ENCODE measurements around the gene KLF13.

Gene KLF13

DNA sequence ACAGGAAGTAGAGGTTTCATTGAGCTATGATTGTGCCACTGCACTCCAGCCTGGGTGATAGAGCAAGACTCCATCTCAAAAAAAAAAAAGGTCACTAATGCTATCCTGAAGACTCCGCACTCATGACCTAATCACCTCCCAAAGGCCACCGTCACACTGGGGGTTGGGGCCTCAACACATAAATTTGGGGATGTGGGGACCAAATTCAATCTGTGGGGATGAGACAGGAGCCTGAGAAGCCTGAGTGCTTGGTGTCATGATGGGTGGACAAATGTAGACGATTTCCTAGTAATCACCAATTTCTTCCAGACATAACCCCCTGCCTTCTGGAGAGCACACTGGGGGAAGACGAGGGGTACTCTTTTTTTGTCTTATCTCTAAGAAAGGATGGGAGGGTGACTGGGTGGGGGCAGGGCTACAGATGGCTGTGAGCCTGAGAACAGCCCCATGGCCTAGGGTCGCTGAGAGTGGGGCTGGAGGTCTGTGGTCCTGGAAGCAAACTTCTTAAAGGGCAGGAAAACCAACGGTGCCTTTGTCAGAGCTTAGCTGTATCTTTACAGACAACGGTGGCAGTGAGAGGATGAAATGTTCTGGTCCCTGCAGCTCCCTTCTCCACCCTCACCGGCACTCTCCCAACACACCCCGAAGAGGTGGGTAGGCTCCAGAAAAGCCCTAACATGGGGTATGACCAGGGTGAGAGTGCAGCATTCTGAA is 16.6 kb upstream of the KLF13 start:
- DNase-seq, result no peak
- in situ Hi-C loops (cut with HindIII; ENCODE audit: low pct_ligation_motif_present, low pct_unique_long_range_greater_than_20kb, low sequenced_read_pairs), result loop anchor here (25.0 kb wide), 1 partner anchor 98 kb away; no protein-coding TSS in a partner anchor

DNA sequence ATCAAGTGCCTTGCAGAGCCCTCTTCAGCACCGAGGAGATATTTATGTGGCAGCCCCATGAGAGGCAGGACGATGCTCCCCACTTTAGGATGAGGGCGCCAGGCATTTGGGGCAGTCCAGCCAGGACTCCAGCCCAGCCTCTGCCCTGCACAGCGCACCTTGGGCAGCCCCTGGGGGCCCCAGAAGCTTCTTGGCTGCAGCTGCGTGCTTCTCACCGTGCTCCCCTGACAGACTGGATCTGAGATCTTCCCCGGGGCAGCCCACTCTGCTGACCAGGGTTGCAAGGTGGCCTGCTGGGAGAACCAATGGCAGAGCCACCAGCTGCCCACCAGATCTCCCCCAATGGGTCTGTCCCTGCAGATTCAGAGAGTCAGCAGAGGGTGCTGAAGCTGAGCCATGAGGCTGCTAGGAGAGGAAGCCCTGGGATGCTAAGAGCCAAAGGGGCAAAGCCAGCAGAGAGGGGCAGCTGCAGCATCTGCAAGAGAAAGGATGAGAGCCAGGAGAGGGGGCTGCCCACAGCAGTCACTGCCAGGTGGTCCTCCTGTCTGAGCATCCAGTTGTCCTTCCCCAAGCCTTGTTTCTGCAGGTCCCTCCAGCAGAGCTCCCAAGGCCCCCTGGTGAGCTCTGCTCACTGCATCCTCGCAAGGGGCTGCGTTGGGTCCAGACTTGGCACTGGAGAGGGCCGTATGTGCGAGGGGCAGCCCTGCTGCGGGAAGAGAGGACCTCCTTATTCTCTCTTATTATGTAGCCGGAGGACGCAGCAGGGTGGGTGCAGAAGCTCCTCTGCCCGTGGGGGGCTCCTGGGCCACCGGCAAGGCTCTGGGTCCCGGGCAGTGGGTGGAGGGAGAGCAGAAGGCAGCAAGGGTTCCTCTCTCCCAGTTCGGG is 14.7 kb upstream of the KLF13 start:
- in situ Hi-C loops (cut with HindIII; ENCODE audit: low pct_ligation_motif_present, low pct_unique_long_range_greater_than_20kb, low sequenced_read_pairs), result loop anchor here (25.0 kb wide), 1 partner anchor 100 kb away; no protein-coding TSS in a partner anchor

DNA sequence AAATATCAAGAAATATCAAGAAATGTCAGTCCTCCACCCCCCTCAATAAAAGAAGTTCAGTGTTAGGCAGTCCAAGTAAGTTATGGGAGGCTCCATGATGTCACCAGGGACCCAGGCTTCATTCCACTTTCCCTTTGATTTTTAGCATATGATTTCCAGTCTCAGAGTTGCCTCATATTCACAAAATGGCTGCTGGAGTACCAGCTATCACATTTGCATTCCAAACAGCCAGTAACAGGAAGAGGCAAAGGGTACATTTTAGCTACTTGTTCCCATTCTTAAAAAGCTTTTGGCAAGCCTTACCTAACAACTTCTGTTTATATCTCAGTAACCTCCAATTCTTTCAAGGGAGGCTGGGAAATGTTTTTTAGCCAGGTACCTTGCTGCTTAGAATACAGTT is 13.4 kb upstream of the KLF13 start:
- in situ Hi-C loops (cut with HindIII; ENCODE audit: low pct_ligation_motif_present, low pct_unique_long_range_greater_than_20kb, low sequenced_read_pairs), result loop anchor here (25.0 kb wide), 1 partner anchor 101 kb away; no protein-coding TSS in a partner anchor
- DNase-seq, result no peak

More for the DNA sequence above, 14.7 kb upstream of the KLF13 start:
- DNase-seq, result no peak

DNA sequence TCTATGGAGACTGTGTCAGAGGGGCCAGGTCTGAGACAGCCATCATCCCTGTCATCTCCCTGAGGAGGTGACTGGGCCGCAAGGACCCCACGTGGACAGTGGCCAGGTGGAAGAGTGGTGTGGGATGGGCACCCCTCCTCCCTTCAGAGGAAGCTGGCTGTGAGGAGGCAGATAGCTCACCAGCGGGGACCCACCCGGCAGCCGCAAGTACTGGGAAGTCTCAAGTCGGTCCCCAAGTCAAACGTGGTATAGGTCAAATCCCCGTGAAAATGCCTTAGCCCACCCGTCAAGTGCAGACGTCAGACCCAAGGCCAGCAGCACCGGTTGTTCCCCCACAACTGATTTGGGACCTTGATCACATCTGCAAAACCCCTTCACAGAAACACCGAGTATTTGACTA is 12.3 kb upstream of the KLF13 start:
- in situ Hi-C loops (cut with HindIII; ENCODE audit: low pct_ligation_motif_present, low pct_unique_long_range_greater_than_20kb, low sequenced_read_pairs), result loop anchor here (25.0 kb wide), 1 partner anchor 102 kb away; no protein-coding TSS in a partner anchor
- no peak for DNase-seq

DNA sequence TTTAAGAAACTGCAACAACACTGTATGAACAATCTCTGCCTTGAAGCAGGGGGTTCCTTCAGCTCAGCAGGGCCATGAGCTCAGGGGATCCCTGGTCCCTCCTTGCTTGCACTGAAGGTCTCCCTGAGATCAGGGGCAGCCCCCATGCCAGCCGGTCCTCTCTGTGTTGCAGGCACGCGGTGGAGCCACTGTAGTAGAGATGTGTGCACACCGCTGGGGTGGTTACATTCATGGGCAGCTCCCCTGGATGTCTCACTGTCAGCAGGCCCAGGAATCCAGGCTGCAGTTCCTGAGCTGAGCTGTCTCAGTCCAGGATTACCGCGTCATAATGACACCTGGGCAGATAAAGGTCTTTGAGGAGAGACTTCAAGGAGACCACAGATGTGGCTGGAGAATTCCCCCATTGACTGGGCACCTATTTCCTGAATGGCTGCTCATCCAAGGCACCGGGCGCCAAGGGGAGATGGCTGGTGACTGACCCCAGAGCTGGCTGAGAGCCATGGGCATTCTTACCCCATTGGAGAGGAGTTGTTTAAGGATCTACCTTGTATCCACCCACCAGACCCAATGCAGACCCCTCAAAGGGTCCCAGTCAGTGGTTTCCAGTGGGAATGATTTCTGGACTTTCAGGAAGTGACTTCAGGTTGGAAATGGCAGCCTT is 10.4 kb upstream of the KLF13 start:
- in situ Hi-C loops (cut with HindIII; ENCODE audit: low pct_ligation_motif_present, low pct_unique_long_range_greater_than_20kb, low sequenced_read_pairs), result loop anchor here (25.0 kb wide), 1 partner anchor 104 kb away; no protein-coding TSS in a partner anchor
- no peak for DNase-seq

DNA sequence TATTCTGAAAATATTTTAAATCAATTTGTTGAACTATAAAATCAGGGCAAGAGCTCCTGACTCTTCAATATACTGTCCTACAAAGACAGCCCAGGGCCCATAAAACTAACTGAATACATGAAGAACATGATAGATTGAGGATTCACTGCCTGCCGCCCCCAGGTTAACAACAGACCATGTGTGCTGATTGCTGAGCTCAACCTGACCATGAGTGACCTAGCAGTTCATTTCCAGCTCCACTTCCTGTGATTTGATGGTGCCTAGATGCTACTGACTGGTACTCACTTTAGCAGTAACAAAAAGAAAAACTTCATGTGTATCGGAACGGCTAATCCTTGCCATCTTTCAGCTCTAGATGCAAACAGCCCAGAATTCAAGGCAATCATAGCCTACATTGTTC is 9.6 kb upstream of the KLF13 start:
- in situ Hi-C loops (cut with HindIII; ENCODE audit: low pct_ligation_motif_present, low pct_unique_long_range_greater_than_20kb, low sequenced_read_pairs), result loop anchor here (25.0 kb wide), 1 partner anchor 105 kb away; no protein-coding TSS in a partner anchor
- DNase-seq, result no peak

DNA sequence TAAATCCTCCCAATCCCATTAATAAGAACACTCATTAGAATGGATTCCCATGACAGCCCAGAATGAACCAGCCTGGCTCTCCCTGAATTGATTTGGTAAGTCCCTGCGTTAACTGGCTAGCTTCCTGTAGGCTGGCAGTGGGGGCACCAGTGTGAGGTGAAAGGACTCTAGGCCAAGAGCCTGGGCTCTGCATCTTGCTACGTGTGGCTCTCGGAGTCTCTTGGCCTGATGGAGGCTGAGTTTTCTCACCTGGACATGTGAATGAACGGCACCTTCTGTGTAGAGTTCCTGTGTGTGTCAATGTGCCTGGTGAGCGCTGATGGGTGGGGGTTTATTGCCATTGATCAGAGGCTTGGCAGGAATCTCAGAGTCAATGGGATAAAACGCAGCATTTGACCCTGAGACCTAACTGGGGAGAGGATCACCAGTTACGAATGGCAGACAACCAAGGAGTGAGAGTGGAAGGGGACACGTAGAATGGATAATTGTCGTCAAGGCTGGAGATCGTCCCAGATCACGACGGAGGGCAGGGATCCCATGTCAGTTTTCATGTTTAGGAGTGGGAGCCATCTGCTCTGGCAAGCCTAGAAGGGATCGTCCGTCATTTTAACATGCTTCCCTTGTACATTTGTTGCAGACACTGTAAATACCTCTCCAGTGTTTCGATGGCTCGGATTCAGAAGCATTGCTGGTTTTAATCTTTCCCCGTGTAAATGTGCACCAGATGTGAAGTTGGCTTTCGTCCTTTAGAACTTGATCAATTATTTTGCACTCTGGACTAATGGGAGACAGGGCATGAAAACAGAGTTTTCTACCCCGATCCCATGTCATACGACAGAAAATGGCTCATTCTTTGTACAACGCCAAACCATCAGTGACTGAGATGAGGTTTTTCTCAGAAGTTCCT is 9.0 kb upstream of the KLF13 start:
- in situ Hi-C loops (cut with HindIII; ENCODE audit: low pct_ligation_motif_present, low pct_unique_long_range_greater_than_20kb, low sequenced_read_pairs), result loop anchor here (25.0 kb wide), 1 partner anchor 105 kb away; no protein-coding TSS in a partner anchor

DNA sequence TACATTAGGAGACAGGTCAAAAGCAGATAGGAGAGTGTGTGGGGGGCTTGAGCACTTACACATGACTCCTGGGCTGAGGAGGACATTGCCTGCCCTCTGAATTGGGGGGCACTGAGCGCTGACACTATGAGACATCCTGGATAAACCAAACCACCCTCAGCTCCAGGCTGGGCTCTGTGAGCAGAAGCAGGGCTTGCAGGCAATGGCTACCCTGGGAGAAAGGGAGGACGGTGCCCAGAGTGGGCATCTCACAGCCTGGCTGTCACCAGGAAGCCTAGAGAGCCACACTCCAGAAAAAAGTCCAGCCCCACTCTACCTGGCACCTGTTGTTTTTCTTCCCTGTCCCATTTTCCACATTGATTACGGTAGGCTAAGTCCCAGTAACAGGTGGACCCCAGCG is 8.2 kb upstream of the KLF13 start:
- in situ Hi-C loops (cut with HindIII; ENCODE audit: low pct_ligation_motif_present, low pct_unique_long_range_greater_than_20kb, low sequenced_read_pairs), result loop anchor here (25.0 kb wide), 1 partner anchor 106 kb away; no protein-coding TSS in a partner anchor
- DNase-seq, result no peak

More for the DNA sequence above, 9.0 kb upstream of the KLF13 start:
- DNase-seq, result no peak

DNA sequence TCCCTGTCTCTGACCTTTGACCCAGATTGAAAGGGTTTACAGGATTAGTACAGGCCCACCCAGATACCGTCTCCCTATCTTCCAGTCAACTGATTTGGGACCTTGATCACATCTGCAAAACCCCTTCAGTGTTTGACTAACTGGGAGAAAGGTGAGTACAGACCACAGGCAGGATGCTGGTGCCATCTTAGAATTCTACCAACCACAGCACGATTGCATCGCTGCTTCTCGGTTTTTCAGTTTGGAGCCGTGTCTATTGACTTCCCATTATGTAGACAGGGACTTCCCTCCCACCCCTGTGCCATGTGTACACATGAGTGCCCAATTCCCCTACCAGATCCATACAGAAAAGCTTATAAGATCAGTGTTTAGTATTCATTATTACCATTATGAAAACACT is 6.6 kb upstream of the KLF13 start:
- in situ Hi-C loops (cut with HindIII; ENCODE audit: low pct_ligation_motif_present, low pct_unique_long_range_greater_than_20kb, low sequenced_read_pairs), result loop anchor here (25.0 kb wide), 1 partner anchor 108 kb away; no protein-coding TSS in a partner anchor
- DNase-seq, result no peak

DNA sequence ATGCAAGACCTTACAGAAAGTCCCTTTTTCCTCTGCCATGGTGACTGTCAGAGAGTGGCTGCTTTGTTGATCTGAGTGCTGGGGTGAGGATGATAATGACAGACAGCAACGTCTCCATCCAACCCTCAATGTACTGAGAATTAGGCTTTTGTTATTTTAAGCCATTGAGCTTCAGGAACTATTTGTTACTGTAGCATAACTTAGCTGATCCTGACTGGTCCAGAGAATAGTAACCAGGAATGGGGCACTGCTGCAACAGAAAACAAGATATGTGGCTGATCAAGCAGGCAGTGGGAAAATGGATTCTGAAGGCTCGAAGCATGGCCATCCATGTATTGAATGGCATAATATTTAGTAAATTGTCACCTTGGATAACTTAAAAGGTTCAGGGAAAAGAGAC is 5.2 kb upstream of the KLF13 start:
- no peak for DNase-seq
- in situ Hi-C loops (cut with HindIII; ENCODE audit: low pct_ligation_motif_present, low pct_unique_long_range_greater_than_20kb, low sequenced_read_pairs), result loop anchor here (25.0 kb wide), 1 partner anchor 109 kb away; no protein-coding TSS in a partner anchor

DNA sequence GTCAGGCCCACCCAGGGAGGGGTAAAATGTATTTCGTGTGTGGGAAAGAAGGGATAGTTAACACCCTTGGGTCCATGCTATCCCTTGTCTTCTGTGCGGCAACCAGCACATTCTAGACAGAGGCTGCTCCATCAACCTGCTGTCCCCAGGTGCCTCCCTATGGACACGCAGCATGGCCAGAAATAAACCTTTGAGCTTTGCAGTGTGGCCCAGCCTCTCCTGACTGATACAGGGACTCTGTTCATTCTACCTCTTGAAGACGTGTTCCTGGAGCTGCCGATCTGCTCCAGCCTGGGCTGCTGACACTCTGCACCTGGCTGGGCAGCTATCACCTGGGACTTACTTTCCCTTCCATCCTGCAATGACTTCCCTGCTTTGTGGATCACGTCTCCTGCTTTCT is 4.1 kb upstream of the KLF13 start:
- no peak for DNase-seq
- in situ Hi-C loops (cut with HindIII; ENCODE audit: low pct_ligation_motif_present, low pct_unique_long_range_greater_than_20kb, low sequenced_read_pairs), result loop anchor here (25.0 kb wide), 1 partner anchor 110 kb away; no protein-coding TSS in a partner anchor

DNA sequence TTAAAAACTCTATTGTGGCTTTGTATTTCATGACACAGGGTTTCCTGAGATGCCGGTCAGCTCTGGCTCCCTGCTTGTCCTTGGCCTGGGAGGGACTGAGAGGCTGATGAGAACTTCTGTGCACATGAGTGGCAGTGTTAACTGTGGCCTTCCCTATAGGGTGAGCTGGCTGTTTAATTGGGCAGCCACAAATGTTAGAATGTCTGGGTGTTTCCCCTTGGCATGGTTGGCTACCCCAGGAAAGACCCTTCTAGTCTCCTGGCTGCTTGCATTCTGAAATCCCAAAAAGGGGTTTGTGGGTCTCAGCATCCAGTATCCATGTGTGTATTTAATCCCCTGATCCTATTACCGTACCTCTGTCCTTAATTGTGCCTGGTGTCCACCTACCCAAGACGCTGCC is 3.0 kb upstream of the KLF13 start:
- in situ Hi-C loops (cut with HindIII; ENCODE audit: low pct_ligation_motif_present, low pct_unique_long_range_greater_than_20kb, low sequenced_read_pairs), result loop anchor here (25.0 kb wide), 1 partner anchor 111 kb away; no protein-coding TSS in a partner anchor
- DNase-seq, result no peak

DNA sequence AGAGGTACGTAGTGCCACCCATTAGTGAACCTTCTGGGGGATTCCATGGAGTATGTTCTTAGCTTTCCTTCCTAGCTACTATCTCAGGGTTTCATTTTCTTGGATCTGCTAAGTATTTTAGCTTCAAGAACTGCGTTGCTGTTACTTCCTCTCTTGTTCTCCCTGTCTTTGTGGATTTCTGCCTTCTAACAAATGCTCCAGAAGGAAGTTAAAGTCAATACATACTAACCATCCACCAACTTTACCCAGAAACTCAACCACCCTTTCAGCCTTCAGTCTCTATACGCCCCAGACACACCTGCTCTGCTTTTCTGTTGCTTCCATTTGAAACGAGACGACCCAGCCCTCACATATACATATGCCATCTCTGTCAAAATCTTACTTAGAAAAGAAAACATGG is 2.4 kb upstream of the KLF13 start:
- no peak for DNase-seq
- in situ Hi-C loops (cut with HindIII; ENCODE audit: low pct_ligation_motif_present, low pct_unique_long_range_greater_than_20kb, low sequenced_read_pairs), result loop anchor here (25.0 kb wide), 1 partner anchor 112 kb away; no protein-coding TSS in a partner anchor

DNA sequence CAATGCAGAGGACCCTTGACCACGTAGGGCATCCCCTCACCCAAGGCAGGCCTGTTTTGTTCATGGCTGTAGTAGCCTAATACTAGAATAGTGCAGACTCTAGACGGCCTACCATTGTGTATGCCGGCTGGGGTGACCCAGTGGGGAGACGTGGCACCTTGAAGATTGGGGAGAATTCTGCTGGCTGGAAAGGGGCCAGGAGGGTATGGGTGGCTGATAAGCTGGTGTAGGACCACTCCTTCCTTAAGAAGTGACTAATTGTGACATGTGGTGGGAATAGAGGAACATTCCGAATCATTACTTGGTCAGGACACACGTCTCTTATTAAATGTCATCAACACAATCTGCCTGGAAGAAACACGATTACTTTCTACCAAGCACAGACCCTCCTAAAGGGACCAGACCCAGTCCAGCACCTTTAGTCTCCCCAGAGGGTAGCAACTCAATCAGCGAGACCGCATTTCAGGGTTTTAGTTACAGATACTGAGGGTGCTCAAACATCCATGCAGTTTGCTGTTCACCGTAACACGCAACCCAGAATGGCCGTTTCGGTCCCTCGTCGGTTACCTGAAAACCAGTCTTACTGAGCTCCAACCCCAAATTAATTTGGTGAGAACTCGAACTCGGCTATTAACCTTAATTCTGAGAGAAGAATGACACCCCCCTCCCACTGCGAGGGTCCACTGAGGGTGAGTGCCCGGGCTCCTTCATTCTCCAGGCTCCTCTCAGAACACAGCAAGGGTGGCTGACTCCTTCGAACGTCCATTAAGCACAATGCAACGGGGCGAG is 1.6 kb upstream of the KLF13 start:
- in situ Hi-C loops (cut with HindIII; ENCODE audit: low pct_ligation_motif_present, low pct_unique_long_range_greater_than_20kb, low sequenced_read_pairs), result loop anchor here (25.0 kb wide), 1 partner anchor 113 kb away; no protein-coding TSS in a partner anchor
- no peak for DNase-seq

DNA sequence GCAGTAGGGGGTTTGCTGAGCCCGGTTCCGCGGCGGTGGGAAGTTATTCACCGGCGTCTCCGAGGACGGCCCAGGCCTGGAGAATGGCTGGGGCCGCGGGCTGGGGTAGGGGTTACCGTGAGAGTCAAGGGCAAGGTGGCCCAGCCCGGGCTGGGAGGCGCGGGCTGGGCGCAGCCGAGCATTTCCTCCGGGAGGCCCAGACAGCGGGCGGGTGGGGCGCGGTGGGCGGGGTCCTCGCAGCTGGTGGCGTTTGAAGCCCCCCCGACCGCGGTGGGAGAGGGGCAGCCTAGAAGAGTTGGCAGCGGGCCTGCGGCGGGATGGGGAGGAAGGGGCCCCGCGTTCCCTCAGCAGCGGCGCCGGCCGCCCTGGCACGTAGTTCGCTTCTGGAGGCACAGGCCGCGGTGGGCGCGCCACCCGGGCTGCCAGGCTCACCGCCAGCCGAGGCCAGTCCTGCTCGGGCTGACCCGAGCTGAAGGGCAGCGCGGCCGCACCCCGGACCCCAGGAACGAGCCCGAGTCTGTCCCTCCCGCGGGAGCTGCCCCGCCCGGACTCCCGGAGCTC is 960 bp upstream of the KLF13 start:
- in situ Hi-C loops (cut with HindIII; ENCODE audit: low pct_ligation_motif_present, low pct_unique_long_range_greater_than_20kb, low sequenced_read_pairs), result no loop called here
- DNase-seq, result peak; percentile 21

DNA sequence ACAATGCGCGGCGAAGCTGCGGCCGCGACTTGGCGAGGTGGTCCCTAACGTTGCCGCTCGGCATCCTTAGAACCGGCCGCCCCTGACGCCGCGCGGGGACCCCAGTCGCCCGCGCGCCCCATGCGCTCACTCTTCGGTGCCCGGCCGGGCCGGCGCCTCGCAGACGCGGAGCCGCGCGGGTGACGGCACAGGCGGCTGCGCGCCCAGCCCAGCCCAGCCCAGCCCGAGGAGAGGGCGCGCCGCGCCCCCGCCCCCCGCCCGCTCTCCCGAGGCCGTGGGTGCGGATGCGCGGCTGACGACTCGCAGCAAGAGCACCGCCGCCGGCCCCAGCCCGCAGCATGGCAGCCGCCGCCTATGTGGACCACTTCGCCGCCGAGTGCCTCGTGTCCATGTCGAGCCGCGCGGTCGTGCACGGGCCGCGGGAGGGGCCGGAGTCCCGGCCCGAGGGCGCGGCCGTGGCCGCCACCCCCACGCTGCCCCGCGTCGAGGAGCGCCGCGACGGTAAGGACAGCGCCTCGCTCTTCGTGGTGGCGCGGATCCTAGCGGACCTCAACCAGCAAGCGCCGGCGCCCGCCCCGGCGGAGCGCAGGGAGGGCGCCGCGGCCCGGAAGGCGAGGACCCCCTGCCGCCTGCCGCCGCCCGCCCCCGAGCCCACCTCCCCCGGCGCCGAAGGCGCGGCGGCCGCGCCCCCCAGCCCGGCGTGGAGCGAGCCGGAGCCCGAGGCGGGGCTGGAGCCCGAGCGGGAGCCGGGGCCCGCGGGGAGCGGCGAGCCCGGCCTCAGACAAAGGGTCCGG is 437 bp downstream of the KLF13 start:
- in situ Hi-C loops (cut with HindIII; ENCODE audit: low pct_ligation_motif_present, low pct_unique_long_range_greater_than_20kb, low sequenced_read_pairs), result no loop called here
- DNase-seq, result peak; percentile 57
